GM23338 (cell line): ENCODE data around the gene TSPAN32. TPM values are rescaled to one million over a fixed set of nuclear protein-coding genes. Genes with fewer than 3 reads are reported as not detected.

Source experiments
- ATAC-seq: fragments of 200-7000 bp; cut with Tn5 transposase; 3 replicates; pipeline ENCODE4 v1.9.1; 2020
- DNase-seq: peaks from one replicate; pipeline ENCODE4 v3.0.0-alpha.2; 2015; ENCODE audit warnings: low spot score
- H2AFZ ChIP-seq: fragments of 200-600 bp; sonication (generic); 2 replicates; pipeline ENCODE4 v1.8.0; 2016; ENCODE audit warnings: antibody characterized with exemption, mild to moderate bottlenecking, moderate library complexity
- H3F3A ChIP-seq: fragments of 200-600 bp; sonication (generic); replicated peaks from 2 replicates; pipeline ENCODE4 v1.8.0; 2017; ENCODE audit warnings: antibody characterized with exemption, mixed run types, low read depth
- H3K27ac ChIP-seq: fragments of 200-600 bp; sonication (generic); 2 replicates; pipeline ENCODE4 v1.6.1; 2016; ENCODE audit warnings: low read depth
- H3K27me3 ChIP-seq: fragments of 200-600 bp; sonication (generic); 2 replicates; pipeline ENCODE4 v1.8.0; 2016; ENCODE audit warnings: mild to moderate bottlenecking, mixed run types, moderate library complexity; ENCODE audit not compliant: insufficient read depth
- H3K36me3 ChIP-seq: fragments of 200-600 bp; sonication (generic); 2 replicates; pipeline ENCODE4 v1.8.0; 2016; ENCODE audit warnings: mild to moderate bottlenecking; ENCODE audit not compliant: insufficient read depth
- H3K4me1 ChIP-seq: fragments of 200-600 bp; sonication (generic); 2 replicates; pipeline ENCODE4 v1.8.0; 2016; ENCODE audit warnings: mild to moderate bottlenecking, moderate library complexity; ENCODE audit not compliant: insufficient read depth
- H3K4me2 ChIP-seq: fragments of 200-600 bp; sonication (generic); 2 replicates; pipeline ENCODE4 v1.7.1; 2017; ENCODE audit warnings: mixed run types
- H3K4me3 ChIP-seq: fragments of 200-600 bp; sonication (generic); 2 replicates; pipeline ENCODE4 v1.6.1; 2016; ENCODE audit warnings: mixed run types
- H3K79me2 ChIP-seq: fragments of 200-600 bp; sonication (generic); replicated peaks from 2 replicates; pipeline ENCODE4 v1.8.0; 2017; ENCODE audit warnings: mild to moderate bottlenecking; ENCODE audit not compliant: insufficient read depth
- H3K9me2 ChIP-seq: fragments of 200-600 bp; sonication (generic); 2 replicates; pipeline ENCODE4 v1.8.0; 2017; ENCODE audit not compliant: insufficient read depth
- H4K20me1 ChIP-seq: fragments of 200-600 bp; sonication (generic); replicated peaks from 2 replicates; pipeline ENCODE4 v1.8.0; 2017; ENCODE audit warnings: mild to moderate bottlenecking; ENCODE audit not compliant: insufficient read depth
- H3K27ac Mint-ChIP-seq: 2 replicates; pipeline ENCODE4 v1.8.0; 2020; ENCODE audit warnings: inconsistent platforms, mild to moderate bottlenecking, moderate library complexity, mixed read lengths
- H3K27me3 Mint-ChIP-seq: 3 replicates; pipeline ENCODE4 v1.8.0; 2022; ENCODE audit warnings: low read depth, mild to moderate bottlenecking, moderate library complexity, mixed read lengths, inconsistent platforms; ENCODE audit not compliant: insufficient read depth, poor library complexity
- H3K36me3 Mint-ChIP-seq: 3 replicates; pipeline ENCODE4 v1.8.0; 2021; ENCODE audit warnings: low read depth, mild to moderate bottlenecking, inconsistent platforms, moderate library complexity, mixed read lengths
- H3K4me1 Mint-ChIP-seq: 3 replicates; pipeline ENCODE4 v1.8.0; 2020; ENCODE audit warnings: mild to moderate bottlenecking, inconsistent platforms, mixed read lengths
- H3K4me3 Mint-ChIP-seq: 3 replicates; pipeline ENCODE4 v1.8.0; 2021; ENCODE audit warnings: moderate library complexity, mild to moderate bottlenecking, inconsistent platforms, mixed read lengths
- H3K9me3 Mint-ChIP-seq: 3 replicates; pipeline ENCODE4 v1.8.0; 2020; ENCODE audit warnings: moderate library complexity, mild to moderate bottlenecking, inconsistent platforms, mixed read lengths
- CREB1 ChIP-seq: fragments of 250-450 bp; sonication (Bioruptor Pico); IDR thresholded peaks from 2 replicates; pipeline ENCODE4 v1.5.0; 2020; ENCODE audit warnings: low read depth, mild to moderate bottlenecking, moderate library complexity
- EZH2 ChIP-seq: fragments of 200-600 bp; sonication (generic); IDR thresholded peaks from one replicate; pipeline ENCODE4 v1.8.0; 2017; ENCODE audit warnings: antibody characterized with exemption, mild to moderate bottlenecking, low read depth; ENCODE audit not compliant: unreplicated experiment
- EZH2phosphoT487 ChIP-seq: fragments of 200-600 bp; sonication (generic); IDR thresholded peaks from one replicate; pipeline ENCODE4 v1.8.1; 2018; ENCODE audit warnings: antibody characterized with exemption; ENCODE audit not compliant: unreplicated experiment
- NANOG ChIP-seq: IDR thresholded peaks from 2 replicates; pipeline ENCODE4 v1.6.1; 2016; ENCODE audit warnings: antibody characterized with exemption, borderline replicate concordance
- POLR2AphosphoS5 ChIP-seq: IDR thresholded peaks from 2 replicates; pipeline ENCODE4 v1.6.1; 2016; ENCODE audit warnings: antibody characterized with exemption, low read depth
- STAT1 ChIP-seq: IDR thresholded peaks from one replicate; pipeline ENCODE4 v1.6.1; 2016; ENCODE audit warnings: antibody characterized with exemption; ENCODE audit not compliant: unreplicated experiment
- ZNF114 ChIP-seq: fragments of 250-450 bp; sonication (Bioruptor Pico); IDR thresholded peaks from 2 replicates; pipeline ENCODE4 v1.5.0; 2020; ENCODE audit warnings: mild to moderate bottlenecking, moderate library complexity
- ZNF331 ChIP-seq: fragments of 250-450 bp; sonication (Bioruptor Pico); IDR thresholded peaks from 2 replicates; pipeline ENCODE4 v1.5.0; 2020; ENCODE audit warnings: low read depth, mild to moderate bottlenecking, moderate library complexity
- polyA plus RNA-seq: library from polyadenylated mRNA; unstranded; fragments of >200 nt; fragmentation: Nextera tagmentation; extraction: Ambion mirVana; gene quantifications from 2 replicates; pipeline ENCODE4 v1.2.1, GENCODE V29; 2016
- total RNA-seq: library from RNA; depleted of rRNA; stranded (reverse); fragments of >200 nt; shearing (Covaris generic); gene quantifications from 2 replicates; pipeline ENCODE4 v1.2.3, GENCODE V29; 2014
- TF ChIP-seq, protein P1 (sequence below): IDR thresholded peaks from one replicate; pipeline ENCODE4 v1.6.1; 2018; ENCODE audit warnings: antibody characterized with exemption; ENCODE audit not compliant: unreplicated experiment
- TF ChIP-seq, protein P2 (sequence below): IDR thresholded peaks from 2 replicates; pipeline ENCODE4 v1.6.1; 2016; ENCODE audit warnings: antibody characterized with exemption
- TF ChIP-seq, protein P3 (sequence below): fragments of 250-450 bp; sonication (Bioruptor Pico); IDR thresholded peaks from 2 replicates; pipeline ENCODE4 v1.5.0; 2020; ENCODE audit warnings: mild to moderate bottlenecking, moderate library complexity

Gene TSPAN32
- total and polyA plus RNA-seq, 2 experiments from 2014 or later = not detected

DNA sequence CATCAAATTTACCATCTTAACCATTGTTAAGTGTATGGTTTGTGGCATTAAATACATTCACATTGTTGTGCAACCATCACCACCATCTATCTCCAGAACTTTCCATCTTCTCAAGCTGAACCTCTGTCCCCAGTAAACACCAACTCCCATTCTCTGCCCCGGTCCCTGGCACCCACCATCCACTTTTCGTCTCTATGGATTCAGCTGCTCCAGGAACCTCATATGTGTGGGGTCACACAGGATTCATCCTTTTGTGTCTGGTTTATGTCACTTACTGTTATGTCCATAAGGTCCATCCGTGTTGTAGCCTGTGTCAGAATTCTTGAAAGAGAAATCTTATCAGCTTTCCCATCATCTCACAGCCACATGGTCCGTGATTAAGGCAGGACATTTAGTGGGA, 16.3 kb downstream of the TSPAN32 start (continued):
- TF ChIP-seq, protein P1, sequence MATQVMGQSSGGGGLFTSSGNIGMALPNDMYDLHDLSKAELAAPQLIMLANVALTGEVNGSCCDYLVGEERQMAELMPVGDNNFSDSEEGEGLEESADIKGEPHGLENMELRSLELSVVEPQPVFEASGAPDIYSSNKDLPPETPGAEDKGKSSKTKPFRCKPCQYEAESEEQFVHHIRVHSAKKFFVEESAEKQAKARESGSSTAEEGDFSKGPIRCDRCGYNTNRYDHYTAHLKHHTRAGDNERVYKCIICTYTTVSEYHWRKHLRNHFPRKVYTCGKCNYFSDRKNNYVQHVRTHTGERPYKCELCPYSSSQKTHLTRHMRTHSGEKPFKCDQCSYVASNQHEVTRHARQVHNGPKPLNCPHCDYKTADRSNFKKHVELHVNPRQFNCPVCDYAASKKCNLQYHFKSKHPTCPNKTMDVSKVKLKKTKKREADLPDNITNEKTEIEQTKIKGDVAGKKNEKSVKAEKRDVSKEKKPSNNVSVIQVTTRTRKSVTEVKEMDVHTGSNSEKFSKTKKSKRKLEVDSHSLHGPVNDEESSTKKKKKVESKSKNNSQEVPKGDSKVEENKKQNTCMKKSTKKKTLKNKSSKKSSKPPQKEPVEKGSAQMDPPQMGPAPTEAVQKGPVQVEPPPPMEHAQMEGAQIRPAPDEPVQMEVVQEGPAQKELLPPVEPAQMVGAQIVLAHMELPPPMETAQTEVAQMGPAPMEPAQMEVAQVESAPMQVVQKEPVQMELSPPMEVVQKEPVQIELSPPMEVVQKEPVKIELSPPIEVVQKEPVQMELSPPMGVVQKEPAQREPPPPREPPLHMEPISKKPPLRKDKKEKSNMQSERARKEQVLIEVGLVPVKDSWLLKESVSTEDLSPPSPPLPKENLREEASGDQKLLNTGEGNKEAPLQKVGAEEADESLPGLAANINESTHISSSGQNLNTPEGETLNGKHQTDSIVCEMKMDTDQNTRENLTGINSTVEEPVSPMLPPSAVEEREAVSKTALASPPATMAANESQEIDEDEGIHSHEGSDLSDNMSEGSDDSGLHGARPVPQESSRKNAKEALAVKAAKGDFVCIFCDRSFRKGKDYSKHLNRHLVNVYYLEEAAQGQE = no peak
- TF ChIP-seq ZNF331 (CRISPR knock-in tag) = no peak
- no peak for TF ChIP-seq STAT1
- TF ChIP-seq EZH2phosphoT487 = no peak

DNA sequence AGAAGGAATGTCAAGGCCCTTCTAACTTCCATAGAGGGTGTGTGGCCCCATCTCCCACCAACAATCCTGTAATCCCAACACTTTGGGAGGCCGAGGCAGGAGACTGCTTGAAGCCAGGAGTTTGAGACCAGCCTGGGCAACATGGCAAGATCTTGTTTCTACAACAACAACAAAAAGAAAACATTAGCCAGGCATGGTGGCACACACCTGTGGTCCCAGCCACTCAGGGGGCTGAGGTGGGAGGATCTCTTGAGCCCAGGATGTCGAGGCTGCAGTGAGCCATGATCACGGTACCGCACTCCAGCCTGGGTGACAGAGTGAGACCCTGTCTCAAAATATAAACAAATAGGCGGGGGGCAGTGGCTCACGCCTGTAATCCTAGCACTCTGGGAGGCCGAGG, 16.9 kb downstream of the TSPAN32 start:
- Histone ChIP-seq H3K27ac (no peak overlapping the region), H3K4me3 (no peak overlapping the region), H3F3A (no peaks in the 10 kb centered on the region), H3K36me3 (no peaks in the 10 kb centered on the region), H3K4me1 (no peaks in the 10 kb centered on the region), H2AFZ (no peak overlapping the region), H3K4me2 (no peak overlapping the region), H3K27me3 (no peaks in the 10 kb centered on the region), H3K79me2 (no peaks in the 10 kb centered on the region), H3K9me2 (no peaks in the 10 kb centered on the region), H4K20me1 (no peaks in the 10 kb centered on the region)
- Mint-ChIP-seq H3K36me3 (no peaks in the 10 kb centered on the region; the same call in 2 of the 3 replicates), H3K9me3 (peaks cover 8% of the 10 kb centered on the region; the same call in 2 of the 3 replicates), H3K27me3 (peaks cover 5% of the 10 kb centered on the region), H3K4me1 (no peaks in the 10 kb centered on the region), H3K27ac (no peak overlapping the region), H3K4me3 (no peak overlapping the region)
- no peak for TF ChIP-seq POLR2AphosphoS5
- TF ChIP-seq EZH2 = no peak
- no peak for TF ChIP-seq STAT1
- TF ChIP-seq ZNF114 (CRISPR knock-in tag) = no peak
- TF ChIP-seq, protein P1 = no peak
- TF ChIP-seq, protein P2, sequence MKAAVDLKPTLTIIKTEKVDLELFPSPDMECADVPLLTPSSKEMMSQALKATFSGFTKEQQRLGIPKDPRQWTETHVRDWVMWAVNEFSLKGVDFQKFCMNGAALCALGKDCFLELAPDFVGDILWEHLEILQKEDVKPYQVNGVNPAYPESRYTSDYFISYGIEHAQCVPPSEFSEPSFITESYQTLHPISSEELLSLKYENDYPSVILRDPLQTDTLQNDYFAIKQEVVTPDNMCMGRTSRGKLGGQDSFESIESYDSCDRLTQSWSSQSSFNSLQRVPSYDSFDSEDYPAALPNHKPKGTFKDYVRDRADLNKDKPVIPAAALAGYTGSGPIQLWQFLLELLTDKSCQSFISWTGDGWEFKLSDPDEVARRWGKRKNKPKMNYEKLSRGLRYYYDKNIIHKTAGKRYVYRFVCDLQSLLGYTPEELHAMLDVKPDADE = no peak
- TF ChIP-seq, protein P3, sequence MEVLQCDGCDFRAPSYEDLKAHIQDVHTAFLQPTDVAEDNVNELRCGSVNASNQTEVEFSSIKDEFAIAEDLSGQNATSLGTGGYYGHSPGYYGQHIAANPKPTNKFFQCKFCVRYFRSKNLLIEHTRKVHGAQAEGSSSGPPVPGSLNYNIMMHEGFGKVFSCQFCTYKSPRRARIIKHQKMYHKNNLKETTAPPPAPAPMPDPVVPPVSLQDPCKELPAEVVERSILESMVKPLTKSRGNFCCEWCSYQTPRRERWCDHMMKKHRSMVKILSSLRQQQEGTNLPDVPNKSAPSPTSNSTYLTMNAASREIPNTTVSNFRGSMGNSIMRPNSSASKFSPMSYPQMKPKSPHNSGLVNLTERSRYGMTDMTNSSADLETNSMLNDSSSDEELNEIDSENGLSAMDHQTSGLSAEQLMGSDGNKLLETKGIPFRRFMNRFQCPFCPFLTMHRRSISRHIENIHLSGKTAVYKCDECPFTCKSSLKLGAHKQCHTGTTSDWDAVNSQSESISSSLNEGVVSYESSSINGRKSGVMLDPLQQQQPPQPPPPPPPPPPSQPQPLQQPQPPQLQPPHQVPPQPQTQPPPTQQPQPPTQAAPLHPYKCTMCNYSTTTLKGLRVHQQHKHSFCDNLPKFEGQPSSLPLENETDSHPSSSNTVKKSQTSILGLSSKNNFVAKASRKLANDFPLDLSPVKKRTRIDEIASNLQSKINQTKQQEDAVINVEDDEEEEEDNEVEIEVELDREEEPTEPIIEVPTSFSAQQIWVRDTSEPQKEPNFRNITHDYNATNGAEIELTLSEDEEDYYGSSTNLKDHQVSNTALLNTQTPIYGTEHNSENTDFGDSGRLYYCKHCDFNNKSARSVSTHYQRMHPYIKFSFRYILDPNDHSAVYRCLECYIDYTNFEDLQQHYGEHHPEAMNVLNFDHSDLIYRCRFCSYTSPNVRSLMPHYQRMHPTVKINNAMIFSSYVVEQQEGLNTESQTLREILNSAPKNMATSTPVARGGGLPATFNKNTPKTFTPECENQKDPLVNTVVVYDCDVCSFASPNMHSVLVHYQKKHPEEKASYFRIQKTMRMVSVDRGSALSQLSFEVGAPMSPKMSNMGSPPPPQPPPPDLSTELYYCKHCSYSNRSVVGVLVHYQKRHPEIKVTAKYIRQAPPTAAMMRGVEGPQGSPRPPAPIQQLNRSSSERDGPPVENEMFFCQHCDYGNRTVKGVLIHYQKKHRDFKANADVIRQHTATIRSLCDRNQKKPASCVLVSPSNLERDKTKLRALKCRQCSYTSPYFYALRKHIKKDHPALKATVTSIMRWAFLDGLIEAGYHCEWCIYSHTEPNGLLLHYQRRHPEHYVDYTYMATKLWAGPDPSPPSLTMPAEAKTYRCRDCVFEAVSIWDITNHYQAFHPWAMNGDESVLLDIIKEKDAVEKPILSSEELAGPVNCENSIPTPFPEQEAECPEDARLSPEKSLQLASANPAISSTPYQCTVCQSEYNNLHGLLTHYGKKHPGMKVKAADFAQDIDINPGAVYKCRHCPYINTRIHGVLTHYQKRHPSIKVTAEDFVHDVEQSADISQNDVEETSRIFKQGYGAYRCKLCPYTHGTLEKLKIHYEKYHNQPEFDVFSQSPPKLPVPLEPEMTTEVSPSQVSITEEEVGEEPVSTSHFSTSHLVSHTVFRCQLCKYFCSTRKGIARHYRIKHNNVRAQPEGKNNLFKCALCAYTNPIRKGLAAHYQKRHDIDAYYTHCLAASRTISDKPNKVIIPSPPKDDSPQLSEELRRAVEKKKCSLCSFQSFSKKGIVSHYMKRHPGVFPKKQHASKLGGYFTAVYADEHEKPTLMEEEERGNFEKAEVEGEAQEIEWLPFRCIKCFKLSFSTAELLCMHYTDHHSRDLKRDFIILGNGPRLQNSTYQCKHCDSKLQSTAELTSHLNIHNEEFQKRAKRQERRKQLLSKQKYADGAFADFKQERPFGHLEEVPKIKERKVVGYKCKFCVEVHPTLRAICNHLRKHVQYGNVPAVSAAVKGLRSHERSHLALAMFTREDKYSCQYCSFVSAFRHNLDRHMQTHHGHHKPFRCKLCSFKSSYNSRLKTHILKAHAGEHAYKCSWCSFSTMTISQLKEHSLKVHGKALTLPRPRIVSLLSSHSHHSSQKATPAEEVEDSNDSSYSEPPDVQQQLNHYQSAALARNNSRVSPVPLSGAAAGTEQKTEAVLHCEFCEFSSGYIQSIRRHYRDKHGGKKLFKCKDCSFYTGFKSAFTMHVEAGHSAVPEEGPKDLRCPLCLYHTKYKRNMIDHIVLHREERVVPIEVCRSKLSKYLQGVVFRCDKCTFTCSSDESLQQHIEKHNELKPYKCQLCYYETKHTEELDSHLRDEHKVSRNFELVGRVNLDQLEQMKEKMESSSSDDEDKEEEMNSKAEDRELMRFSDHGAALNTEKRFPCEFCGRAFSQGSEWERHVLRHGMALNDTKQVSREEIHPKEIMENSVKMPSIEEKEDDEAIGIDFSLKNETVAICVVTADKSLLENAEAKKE = no peak
- no peak for TF ChIP-seq NANOG
- no peak for TF ChIP-seq CREB1 (CRISPR knock-in tag)
- no peak for ATAC-seq
- DNase-seq = no peak
